Parathyroid adenoma (tissue), 2 donors: ENCODE data around the gene LRRC27.
A peak's percentile ranks its signal among the peaks of the same experiment; 100 is the strongest.

Experiments
- H2AFZ ChIP-seq: fragments of 300-600 bp; sonication (generic); one replicate; pipeline ENCODE4 v1.7.0; 2017; ENCODE audit warnings: antibody characterized with exemption, mild to moderate bottlenecking
- H3K27ac ChIP-seq: fragments of 300-600 bp; sonication (generic); one replicate; pipeline ENCODE4 v1.7.0; 2017
- H3K27me3 ChIP-seq: fragments of 300-600 bp; sonication (generic); one replicate; pipeline ENCODE4 v1.7.0; 2017; ENCODE audit warnings: low read length; ENCODE audit not compliant: control insufficient read depth, insufficient read depth
- H3K36me3 ChIP-seq: fragments of 300-600 bp; sonication (generic); one replicate; pipeline ENCODE4 v1.7.0; 2017; ENCODE audit warnings: low read length; ENCODE audit not compliant: control insufficient read depth, insufficient read depth
- H3K4me1 ChIP-seq: fragments of 300-600 bp; sonication (generic); one replicate; pipeline ENCODE4 v1.7.0; 2017; ENCODE audit warnings: control low read depth
- H3K4me2 ChIP-seq: fragments of 300-600 bp; sonication (generic); one replicate; pipeline ENCODE4 v1.7.0; 2017; ENCODE audit warnings: low read length
- H3K4me3 ChIP-seq: fragments of 300-600 bp; sonication (generic); one replicate; pipeline ENCODE4 v1.7.0; 2017; ENCODE audit warnings: low read depth, low read length
- H3K79me2 ChIP-seq: fragments of 300-600 bp; sonication (generic); one replicate; pipeline ENCODE4 v1.7.0; 2017; ENCODE audit warnings: control low read depth
- H3K9ac ChIP-seq: fragments of 300-600 bp; sonication (generic); one replicate; pipeline ENCODE4 v1.7.0; 2017; ENCODE audit warnings: mild to moderate bottlenecking
- H3K9me3 ChIP-seq: fragments of 300-600 bp; sonication (generic); one replicate; pipeline ENCODE4 v1.7.0; 2017; ENCODE audit warnings: low read length; ENCODE audit not compliant: control insufficient read depth
- TF ChIP-seq, protein P1 (sequence below): fragments of 300-600 bp; sonication (generic); IDR thresholded peaks from one replicate; pipeline ENCODE4 v1.7.0; 2017; ENCODE audit warnings: antibody characterized with exemption, mild to moderate bottlenecking
- donor health status: primary hyperparathyroidism.

The LRRC27 gene

GRCh38 chr10:132411561-132412253 is 79.7 kb downstream of the LRRC27 start:
- no peaks in the 10 kb centered on the region for H3K36me3 ChIP-seq
- H3K27me3 ChIP-seq, result no peaks in the 10 kb centered on the region
- H3K4me1 ChIP-seq, result peaks cover 51% of the 10 kb centered on the region
- H3K9ac ChIP-seq, result no peak overlapping the region
- H2AFZ ChIP-seq, result peak overlapping the region; percentile 23
- peak overlapping the region; percentile 32 for H3K4me3 ChIP-seq
- peak overlapping the region; percentile 60 for H3K4me2 ChIP-seq
- TF ChIP-seq, protein P1, sequence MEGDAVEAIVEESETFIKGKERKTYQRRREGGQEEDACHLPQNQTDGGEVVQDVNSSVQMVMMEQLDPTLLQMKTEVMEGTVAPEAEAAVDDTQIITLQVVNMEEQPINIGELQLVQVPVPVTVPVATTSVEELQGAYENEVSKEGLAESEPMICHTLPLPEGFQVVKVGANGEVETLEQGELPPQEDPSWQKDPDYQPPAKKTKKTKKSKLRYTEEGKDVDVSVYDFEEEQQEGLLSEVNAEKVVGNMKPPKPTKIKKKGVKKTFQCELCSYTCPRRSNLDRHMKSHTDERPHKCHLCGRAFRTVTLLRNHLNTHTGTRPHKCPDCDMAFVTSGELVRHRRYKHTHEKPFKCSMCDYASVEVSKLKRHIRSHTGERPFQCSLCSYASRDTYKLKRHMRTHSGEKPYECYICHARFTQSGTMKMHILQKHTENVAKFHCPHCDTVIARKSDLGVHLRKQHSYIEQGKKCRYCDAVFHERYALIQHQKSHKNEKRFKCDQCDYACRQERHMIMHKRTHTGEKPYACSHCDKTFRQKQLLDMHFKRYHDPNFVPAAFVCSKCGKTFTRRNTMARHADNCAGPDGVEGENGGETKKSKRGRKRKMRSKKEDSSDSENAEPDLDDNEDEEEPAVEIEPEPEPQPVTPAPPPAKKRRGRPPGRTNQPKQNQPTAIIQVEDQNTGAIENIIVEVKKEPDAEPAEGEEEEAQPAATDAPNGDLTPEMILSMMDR, result no peak
- no peaks in the 10 kb centered on the region for H3K9me3 ChIP-seq
- H3K27ac ChIP-seq, result peak overlapping the region; percentile 75
- peaks cover 42% of the 10 kb centered on the region for H3K79me2 ChIP-seq

DNA sequence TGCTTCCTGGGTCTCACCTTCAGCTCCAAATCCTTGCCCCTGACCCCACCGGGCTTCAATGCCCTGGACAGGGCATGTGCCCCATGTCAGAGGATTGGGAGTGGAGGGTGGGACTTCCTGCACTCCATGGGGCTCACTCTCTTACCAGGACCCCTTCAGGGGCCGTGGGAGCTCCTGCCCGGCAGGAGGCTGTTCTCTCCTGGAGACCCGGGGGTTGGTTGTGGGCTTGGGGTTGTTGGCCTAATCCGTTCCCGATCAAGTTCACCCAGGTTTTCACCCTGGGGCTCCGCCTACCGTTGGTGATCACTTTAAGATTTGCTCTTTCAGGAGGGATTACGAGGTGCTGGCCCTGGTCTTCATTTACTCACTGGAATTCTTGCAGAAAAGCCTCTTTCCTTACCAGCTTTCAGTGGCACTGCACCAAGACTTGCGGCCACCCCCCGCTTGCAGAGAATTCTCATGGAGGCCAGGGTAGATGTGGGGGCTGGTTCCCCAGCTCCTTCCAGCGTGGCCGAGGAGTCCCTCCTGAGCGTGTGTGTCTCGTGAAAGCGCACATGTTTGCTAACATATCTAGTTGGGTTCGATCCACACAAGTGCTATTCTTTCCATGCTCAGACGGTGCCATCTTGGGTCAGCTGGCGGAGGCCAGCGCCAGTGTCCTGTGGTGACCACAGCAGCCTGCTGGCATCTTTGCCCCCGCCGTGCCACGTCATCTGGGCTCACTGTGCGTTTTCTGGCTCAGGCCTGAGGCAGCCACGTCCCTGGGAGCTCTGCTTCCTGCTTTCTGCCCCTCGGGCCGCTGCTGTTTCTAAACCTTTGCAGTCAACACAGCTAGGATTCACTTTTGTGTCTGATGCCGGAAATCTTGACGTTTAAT is 80.6 kb downstream of the LRRC27 start:
- Histone ChIP-seq H3K36me3 (no peaks in the 10 kb centered on the region), H3K27ac (peak overlapping the region; percentile 75), H2AFZ (no peak overlapping the region), H3K27me3 (no peaks in the 10 kb centered on the region), H3K4me2 (peak overlapping the region; percentile 60), H3K4me3 (peak overlapping the region; percentile 32), H3K4me1 (peaks cover 42% of the 10 kb centered on the region), H3K79me2 (peaks cover 50% of the 10 kb centered on the region), H3K9me3 (no peaks in the 10 kb centered on the region), H3K9ac (no peak overlapping the region)
- TF ChIP-seq, protein P1, result no peak

- Histone ChIP-seq H3K4me1 (peaks cover 40% of the 10 kb centered on the region), H2AFZ (no peak overlapping the region), H3K4me3 (no peak overlapping the region), H3K9me3 (no peaks in the 10 kb centered on the region), H3K36me3 (no peaks in the 10 kb centered on the region), H3K27ac (no peak overlapping the region), H3K4me2 (no peak overlapping the region), H3K79me2 (peaks cover 59% of the 10 kb centered on the region), H3K27me3 (no peaks in the 10 kb centered on the region), H3K9ac (no peak overlapping the region)
- TF ChIP-seq, protein P1, result no peak
These were observed 81.5 kb downstream of the LRRC27 start for GRCh38 chr10:132413226-132414205.

- Histone ChIP-seq H3K27ac (no peak overlapping the region), H3K36me3 (no peaks in the 10 kb centered on the region), H3K4me2 (no peak overlapping the region), H3K27me3 (no peaks in the 10 kb centered on the region), H3K4me1 (peaks cover 40% of the 10 kb centered on the region), H3K9ac (no peak overlapping the region), H3K79me2 (peaks cover 58% of the 10 kb centered on the region), H3K9me3 (no peaks in the 10 kb centered on the region), H3K4me3 (no peak overlapping the region), H2AFZ (no peak overlapping the region)
- TF ChIP-seq, protein P1, result no peak
These were observed 82.5 kb downstream of the LRRC27 start for GRCh38 chr10:132414402-132415016.
